HG03342 (cell line): ENCODE data around the gene TBC1D3B.
"Not testable (repeated sequence)": the region's sequence is repeated elsewhere in the genome, so short reads cannot be mapped to it uniquely, and the experiment has no call there.

ENCODE experiments used
- ATAC-seq: cut with Tn5 transposase; IDR thresholded peaks from one replicate; pipeline ENCODE4 v1.9.1; 2021; ENCODE audit warnings: mild to moderate bottlenecking, moderate library complexity; ENCODE audit not compliant: unreplicated experiment

Gene TBC1D3B

DNA sequence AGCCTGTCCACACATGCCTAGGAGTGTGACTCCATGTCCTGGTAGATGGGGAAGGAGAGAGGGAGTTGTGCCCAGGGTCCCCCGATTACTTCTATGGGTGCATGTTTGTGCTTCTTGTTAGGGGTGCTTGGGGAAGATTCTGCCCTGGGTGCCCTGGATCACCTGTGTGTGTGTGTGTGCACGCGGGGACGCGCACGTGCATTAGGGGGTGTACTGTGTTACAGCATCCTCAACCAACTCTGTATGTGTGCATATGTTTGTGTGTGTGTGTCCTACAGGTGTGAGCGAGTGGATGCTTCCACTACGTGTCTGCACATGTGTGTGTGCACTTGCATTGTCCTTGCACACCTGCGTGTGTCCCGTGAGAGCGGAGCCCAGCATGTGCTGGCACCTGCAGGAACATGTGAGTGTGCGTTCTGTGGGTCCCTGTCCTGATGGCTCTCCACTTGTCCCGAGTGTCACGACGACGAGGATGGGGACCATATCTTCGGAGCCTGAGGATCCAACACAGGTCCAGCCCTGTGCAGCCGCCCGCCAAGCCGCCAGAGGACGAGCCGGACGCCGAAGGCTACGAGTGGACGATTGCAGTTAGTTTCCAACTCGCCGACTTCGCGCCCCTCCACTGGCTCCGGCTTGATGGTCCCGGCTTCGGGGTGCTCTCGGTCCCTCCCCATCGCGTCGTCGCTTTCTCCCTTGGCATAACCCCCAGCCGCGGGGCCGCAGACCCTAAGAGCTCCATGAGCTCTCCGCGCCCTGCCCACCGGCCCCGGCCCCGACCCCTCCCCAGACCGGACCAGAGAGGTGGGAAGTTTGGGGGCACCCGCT lies 6.0 kb upstream of the TBC1D3B start:
- ATAC-seq, result peak; percentile 7

DNA sequence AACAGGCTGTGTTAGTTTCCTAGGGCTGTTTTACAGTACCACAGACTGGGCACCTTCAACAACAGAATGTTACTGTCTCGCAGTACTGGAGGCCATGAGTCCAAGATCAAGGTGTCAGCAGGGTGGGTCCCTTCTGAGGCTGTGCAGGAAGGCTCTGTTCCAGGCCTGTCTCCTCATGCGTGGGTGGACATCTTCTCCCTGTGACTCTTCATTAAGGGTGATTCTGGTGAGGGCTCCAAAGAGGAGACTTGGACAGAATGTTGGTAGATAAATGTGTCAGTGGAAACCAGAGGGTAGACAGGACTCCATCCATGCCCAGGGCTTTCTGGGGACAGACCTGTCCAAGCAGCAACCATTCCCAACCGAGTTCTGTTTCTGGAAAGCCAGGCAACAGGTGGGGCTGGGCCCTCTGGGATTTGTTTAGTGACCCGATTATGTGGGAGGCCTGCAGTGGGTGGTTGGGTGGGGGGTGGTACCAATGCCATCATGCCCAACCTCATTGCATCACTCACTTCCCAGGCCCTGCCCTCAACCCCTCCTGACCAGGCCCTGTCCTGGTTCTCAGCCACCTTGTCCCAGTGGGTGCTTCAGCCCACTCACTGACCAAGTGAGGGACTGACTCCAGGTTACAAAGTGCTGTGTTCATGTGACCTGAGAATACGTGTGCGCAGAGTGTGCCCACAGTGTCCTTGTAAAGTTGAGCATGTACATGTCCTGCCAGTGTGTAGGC lies 5.2 kb upstream of the TBC1D3B start:
- not testable (repeated sequence) for ATAC-seq

DNA sequence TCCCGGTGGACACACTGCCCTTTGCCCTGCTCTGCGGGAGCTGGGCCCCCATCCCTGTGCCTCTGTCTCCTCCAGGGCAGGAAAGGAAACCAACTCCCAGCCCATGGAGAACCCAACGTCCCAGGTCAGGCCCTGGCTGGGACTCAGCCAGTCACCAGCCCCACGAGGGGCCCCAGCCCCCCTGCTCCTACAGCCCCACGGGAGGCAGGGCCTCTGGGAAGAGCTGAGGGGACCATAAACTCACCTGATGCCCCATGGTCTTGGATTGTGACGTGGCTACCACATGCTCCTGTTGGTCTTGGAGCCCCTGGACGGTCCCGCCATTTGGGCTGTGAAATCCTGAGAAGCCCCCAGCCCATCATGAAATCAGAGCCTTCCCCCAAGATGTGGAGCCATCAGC lies 7.6 kb downstream of the TBC1D3B start:
- ATAC-seq, result not testable (repeated sequence)

DNA sequence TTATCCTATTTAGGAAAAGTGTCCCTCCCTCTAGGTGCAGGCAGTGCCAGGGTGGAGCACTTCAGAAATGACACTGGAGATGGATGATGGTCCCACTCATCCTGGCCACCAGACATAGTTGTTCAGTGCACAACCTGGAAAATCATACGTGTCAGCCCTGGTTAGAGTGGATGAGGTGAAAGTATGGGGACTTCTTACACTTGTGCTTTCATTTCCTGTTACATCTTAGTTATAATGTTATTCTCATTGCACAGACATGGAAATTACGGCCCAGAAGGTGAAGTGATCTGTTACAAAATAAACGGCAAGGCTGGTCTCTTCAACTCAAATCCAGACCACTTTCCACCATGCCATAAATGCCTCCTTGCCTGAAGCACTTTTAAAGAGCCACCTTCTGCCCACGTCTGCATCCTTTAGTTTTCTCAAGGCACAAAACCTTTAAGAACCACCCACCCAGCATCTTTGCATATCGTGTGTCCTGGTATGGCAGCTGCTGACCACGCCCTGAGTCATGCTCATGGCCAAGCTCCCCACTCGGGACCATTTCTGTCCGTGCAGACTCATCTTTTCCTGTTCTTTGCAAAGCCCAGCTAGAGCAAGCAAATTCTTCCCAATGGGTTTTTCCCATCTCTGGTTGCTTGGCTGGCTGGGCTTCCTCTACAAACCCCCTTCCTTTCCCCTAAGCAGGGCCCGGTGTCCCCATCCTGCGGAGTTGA lies 22.4 kb downstream of the TBC1D3B start:
- ATAC-seq, result no peak

DNA sequence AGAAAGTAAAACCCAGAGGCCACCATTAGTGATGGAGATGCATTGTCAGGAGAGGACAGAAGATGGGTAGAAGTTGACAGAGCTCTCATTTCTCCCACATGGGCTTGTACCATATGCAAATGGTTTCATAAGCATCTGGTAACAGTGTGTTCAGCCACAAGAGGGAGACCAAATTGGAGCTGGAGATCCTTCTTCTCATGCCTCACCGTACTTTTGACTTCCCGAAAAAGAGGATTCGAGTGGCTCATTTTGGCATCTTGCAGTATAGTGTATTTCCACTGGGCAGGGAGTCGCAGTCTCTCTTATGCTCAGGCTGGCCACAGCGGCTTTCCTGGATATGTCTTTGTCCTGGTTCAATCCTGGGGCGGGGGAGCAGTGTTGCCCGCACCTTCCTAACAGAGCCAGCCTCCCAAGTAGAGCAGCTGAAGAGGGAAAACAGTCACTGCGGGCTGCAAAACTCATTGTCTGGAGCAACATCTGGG lies 23.8 kb downstream of the TBC1D3B start:
- ATAC-seq, result no peak

DNA sequence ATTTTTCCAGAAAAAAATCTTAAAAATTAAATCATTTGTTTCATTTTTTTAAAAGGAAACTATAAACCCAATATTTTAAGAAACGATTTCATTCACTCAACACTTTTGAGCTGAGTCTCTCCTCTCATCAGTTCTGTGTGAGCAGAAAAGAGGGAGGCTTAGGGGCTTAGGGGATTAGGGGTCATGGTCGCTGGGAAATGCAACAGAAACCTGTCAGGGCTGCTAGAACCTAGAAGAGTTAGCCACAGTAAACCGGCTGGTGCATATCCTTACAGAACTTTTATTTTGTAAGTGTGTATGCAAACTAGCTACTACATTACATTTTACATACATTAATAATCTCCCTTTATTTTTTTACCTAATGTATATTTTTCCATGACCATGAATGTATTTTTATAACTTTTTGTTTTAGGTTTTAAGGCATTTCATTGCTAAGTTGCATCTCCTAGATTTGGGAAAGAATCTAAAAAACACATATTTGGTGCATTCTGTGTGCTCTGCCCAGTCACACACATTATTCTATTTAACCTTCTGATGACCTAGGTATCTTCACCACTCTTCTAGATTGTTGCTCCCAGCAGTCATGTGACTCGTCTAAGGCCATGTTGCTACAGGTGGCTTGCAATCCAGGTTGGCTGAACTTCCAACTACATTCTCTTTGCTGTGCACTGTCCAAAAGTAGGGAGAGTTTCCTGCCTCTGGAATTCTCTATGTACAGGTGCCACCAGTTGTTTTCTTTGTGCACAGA lies 24.4 kb downstream of the TBC1D3B start:
- no peak for ATAC-seq

DNA sequence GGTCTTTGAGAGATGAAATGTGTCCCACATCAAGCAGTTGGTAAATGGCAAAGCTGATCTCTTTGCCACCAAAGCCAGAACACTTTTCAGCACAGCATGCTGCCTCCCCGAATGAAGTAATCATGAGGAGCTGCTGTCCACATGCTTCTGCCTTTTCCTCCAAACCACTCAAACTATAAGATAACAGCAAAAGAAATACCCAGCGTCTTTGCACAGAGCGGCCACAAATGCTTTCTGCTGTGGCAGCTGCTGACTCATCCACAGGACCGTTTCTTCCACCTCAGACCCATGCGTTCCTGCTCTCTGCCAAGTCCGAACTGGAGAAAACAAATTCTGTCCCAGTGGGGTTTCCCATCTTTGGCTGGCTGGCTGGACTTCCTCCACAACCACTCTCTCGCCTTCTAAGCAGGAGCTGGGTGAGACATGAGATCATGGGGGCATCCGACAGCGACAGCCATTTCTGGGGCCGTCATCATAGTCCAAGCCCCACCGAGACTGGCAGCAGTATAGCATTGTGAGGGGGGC lies 27.1 kb downstream of the TBC1D3B start:
- peak; percentile 13 for ATAC-seq

DNA sequence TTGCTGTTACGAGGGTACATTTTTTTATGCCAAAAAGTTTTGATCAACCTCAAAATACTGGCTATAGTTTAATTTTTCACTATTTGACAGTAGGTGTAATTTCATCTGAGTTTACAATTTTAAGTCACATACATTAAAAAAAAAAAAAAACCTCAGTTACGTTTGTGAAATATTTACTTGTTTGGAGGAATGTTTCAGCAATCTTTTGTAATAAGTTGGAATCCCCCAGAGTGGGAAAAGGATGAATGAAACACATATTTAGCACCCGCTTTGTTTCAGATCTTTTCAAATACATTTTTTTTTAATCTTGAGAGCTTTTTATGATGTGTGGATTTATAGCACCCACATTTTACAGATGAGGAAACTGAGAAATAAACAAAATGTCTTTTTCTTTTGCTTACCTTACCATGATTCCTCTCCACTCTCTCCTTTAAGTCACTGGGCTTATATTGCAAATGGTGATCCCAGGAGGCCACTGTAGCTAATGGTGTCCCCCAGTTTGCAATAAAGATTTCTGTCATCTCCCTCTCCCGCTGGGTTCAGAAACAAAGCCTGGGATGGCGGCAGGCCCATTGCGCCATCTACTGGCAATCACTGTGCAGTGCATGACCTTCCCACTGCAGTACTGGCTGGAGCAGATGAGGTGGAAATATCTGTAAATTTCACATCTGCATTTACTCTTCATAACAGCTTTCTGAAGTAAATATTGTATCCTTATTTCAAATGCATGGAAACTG lies 27.7 kb downstream of the TBC1D3B start:
- peak; percentile 55 for ATAC-seq

DNA sequence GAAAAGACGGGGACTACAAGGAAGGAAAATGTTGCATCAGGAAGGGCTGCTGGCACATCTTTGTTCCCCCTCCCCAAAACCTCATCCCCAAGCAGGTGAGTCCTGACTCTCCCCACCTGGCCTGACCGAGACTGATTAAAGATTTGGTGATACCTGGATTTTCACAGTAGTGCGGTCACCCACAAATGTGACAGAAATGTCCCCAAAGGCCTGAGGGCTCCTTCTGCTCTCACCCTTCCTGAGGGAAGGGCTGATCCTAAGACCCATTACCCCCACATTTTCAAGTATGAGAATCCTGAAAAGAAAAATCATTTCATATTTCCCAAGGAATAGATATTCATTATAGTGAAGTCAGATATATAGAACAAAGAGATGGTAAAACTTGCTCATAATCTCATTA lies 28.8 kb downstream of the TBC1D3B start:
- no peak for ATAC-seq

DNA sequence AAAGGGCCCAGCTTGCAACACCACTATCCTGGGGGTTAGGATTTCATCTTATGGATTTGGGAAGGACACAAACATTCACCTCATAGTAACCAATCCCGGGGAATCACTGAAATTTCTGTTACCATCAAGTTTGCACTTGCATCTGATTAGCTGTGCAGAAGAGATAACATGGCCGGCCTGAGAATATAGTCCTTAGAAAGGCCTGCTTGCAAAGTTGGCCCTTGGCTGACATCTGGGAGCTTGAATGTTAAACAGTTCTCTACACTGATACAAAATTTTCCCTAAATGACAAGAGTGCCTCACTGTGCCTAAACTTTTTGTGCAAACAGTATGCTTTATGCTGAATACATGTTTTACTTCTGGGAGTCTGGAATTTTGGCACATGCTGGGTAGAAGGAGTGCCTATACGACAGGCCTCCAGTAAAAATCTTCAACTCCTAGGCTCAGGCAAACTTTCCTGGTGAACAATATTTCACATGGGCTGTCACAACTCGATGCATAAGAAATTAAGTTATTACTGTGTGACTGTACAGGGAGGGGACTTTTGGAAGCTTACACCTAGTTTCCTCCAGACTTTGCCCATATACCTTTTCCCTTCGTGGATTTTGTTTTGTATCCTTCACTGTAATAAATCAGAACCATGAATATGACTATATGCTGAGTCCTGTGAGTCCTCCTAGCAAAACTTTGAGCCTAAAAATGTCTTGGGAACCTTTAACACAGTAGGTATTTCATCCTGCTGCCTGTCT lies 31.3 kb downstream of the TBC1D3B start:
- ATAC-seq, result no peak

DNA sequence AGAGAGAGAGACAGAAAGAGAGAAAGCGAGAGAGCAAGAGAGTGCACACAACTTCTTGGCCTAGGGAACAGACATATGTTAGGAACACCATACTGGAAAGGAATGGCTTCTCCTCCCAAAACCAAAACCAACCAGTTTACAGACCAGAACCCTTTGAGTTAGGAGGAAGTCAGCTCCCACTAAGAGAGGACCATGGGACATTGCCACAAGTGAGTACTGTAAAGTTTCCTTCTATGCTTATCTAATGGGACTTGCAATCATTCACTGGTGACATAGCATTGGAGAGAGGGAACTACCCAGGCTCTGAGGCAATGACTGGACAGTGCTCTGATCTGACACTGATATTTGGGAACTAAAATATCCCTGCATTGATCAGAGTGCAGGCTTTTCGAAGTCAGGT lies 32.4 kb downstream of the TBC1D3B start:
- no peak for ATAC-seq

DNA sequence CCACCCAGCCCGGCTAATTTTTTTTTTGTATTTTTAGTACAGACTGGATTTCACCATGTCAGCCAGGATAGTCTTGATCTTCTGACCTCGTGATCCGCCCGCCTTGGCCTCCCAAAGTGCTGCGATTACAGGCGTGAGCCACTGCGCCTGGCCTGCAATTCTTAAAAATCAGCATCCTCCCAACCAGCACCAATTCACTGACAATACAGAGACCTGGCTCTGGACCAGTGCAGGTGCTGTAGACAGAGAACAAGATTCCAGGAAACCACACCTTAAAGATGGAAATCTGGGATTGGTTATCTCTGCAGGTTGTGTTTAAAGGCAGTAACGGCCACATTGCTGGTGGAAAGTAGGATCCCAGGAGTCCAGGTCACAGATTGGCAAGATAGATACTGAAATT lies 33.6 kb downstream of the TBC1D3B start:
- no peak for ATAC-seq

DNA sequence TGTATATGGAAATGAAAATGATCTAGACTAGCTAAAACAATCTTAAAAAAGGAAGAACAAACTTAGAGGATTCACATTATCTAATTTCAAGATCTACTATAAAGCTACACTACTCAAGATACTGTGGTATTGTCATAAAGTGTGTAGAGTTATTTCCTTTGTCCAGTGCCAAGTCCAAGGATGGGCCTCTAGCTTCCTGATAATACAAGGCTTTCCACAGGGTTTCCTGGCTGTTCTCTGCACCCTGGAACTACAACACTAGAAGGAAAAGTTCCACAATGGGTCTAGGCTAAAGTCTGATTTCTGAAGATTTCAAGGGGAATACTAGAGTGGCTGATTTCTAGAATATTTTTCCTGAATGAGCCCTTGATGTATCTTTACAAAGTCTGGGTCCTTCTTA lies 34.2 kb downstream of the TBC1D3B start:
- no peak for ATAC-seq

DNA sequence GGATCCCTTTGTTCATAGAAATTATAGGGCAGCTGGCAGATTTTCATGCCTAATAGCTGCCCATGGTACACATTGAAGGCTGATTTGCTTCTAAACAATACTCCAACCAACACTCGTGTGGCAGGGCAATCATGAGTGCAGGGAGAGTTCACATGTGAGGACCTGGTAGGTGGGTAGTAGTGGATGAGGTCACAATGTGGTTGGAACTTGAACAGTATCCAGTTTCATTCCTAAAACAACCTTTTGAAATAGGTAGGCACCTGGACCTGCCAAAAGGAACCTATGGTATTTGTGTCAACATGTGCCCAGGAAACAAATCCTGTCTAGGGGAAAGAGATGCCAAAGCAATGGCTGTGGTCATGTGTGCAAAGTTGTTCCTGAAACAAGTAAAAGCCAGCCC lies 40.0 kb downstream of the TBC1D3B start:
- no peak for ATAC-seq

DNA sequence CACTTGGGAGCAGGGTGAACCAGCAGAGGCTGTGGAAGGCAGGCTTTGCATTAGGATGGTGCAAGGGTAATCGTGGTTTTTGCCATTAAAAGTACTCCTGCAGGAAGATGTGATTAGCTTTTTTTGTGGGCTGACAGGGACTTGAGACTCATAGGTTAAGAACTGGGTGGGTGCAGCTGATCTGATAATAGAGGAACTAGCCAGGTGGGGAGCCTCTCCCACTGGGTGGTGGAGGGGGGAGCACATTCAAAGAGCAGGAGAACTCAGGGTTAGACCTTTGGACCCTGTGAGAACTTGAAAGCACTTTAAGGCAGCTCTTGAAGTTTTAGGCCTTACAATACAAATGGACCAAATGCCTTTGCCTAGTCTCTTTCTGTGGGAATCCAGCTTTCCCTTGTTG lies 40.4 kb downstream of the TBC1D3B start:
- no peak for ATAC-seq

DNA sequence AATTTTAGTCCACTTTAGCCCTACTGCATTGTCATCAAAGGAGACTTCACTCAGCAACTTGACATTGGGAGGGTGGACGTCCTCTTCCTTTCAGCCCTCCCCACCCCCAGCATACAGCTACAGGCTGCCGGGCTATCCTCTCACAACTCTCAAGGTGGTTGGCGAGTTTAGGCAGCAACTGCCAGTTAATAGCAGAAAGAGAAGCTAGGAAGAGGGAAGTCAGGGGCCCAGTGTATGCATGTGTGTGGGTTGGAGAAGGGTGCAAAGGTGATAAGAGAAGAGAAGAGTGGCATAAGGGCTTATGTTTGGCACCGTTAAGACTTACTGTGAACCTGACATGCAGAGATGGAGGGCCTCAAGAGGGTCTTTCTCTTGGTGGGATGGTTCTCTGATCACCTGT lies 41.0 kb downstream of the TBC1D3B start:
- ATAC-seq, result no peak

DNA sequence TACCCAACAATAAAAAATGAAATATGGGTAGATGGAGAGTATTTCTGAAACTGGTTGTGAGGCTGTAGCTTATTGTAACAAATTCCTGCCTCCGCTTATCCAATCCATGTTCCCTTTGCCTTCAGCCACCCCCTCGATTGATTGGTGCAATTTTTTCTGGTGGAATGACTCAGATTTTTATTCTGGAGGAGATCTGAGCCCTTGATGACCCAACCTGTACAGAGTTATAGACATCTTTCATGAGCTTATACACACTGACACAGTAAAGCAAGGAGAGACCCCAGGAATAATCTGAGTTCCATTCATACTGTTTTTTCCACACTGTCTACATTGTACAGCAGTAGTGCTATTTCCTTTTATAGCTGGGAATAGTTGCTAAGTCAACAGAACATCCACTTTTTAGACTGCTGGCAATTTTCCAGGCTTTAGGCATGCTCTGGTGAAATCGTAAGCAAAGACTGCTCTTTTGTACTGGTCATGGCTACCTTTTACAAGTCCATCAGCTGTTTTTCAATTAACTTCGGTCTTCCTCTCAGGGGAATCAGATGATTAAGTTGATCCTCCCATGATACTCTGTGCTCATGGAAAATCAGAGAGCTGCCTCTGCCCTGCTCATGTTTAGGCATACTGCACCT lies 42.7 kb downstream of the TBC1D3B start:
- no peak for ATAC-seq

DNA sequence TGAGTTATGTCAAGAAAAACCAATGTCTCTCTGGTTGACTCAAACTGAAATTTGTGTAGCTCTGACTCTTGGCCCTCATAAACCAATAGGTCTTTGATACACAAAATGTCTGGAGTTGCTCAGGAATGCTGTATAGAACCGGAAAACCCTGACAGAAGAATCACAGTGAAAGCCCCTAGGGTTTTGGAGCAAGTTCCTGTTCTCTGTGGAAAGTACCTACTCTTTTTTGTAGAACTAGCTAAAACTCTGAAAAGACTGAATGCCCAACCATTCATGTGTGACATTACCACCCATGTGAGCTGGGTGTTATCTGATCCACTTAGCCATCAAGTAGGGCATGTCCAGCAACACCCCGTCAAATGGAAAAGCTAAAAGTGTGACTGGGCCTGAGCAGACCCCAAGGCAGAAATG lies 44.0 kb downstream of the TBC1D3B start:
- no peak for ATAC-seq

DNA sequence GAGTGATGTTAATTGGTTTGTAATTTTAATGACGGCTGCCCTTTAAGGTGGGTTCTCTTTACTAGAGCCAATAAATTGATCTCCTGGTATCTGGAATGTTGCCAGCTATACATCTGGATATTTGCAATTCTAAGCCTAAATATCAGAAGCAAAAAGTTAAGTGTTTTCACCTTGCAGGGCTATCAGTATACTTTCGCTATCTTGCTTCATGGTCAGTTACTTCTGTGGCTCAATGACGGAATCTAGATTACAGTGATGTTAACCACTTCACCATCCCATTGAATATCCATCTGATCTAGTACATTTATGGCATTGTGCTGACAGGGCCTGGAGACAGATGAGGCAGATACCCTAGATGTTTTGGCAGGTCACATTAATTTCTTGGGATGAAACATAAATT lies 44.5 kb downstream of the TBC1D3B start:
- ATAC-seq, result no peak
